ENCODE data around the gene TCFL5. TPM values are rescaled to one million over a fixed set of nuclear protein-coding genes. Genes with fewer than 3 reads are reported as not detected.

TCFL5 gene
- total and polyA plus RNA-seq, 4 donors: 4.5 to 10.7 (median 4.7) TPM

DNA sequence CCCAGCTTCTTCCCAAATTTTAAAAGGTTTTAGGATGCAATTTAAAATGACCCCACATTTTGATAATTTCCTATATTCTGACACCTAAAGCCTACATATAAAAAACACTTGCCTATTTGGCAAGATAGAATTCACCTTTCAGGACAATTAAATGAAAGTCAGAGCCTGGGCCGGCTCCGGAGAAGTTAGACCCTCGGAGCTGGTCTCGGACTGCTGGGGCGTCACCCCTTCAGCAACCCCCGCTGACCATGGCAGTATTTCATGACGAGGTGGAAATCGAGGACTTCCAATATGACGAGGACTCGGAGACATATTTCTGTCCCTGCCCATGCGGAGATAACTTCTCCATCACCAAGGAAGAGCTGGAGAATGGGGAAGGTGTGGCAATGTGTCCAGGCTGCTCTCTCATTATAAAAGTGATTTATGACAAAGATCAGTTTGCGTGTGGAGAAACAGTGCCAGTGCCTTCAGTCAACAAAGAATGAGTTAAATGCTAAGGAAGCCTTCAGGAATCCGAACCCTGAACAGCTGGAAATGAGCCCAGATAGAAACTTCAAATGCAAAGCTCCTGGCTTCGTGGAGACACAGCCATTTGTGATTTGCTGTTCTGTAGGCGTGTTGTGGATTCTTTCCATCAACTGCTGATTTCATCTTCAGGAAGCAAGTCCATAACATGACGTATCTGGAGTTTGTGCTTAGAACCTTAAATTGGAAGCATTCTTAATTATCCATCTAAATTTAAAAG is 16.0 kb downstream of the TCFL5 start:
- DNase-seq (no peak), ATAC-seq (ENCODE audit: low FRiP score) (no peak)
- Histone ChIP-seq H3K36me3 (ENCODE audit: control insufficient read depth in 1 of 2, insufficient read depth in 2 of 2, low read length in 1 of 2) (no peaks in the 10 kb centered on the region), H3K27me3 (ENCODE audit: control insufficient read depth in 1 of 2, insufficient read depth in 2 of 2, low read length in 1 of 2) (no peaks in the 10 kb centered on the region), H3K4me1 (ENCODE audit: control insufficient read depth in 1 of 2, insufficient read depth in 2 of 2, low read length in 2 of 2) (no peaks in the 10 kb centered on the region), H3K4me3 (ENCODE audit: low read length in 2 of 2) (no peak overlapping the region), H3K9me3 (ENCODE audit: control insufficient read depth, low read length) (no peaks in the 10 kb centered on the region), H3K27ac (ENCODE audit: low read depth in 1 of 2, low read length in 2 of 2) (no peak overlapping the region)
- WGBS, 2 donors: 95% methylated on average over 16 of the region's 16 CpGs
- intact Hi-C loops (cut with DNase I): no loop called here

- Histone ChIP-seq H3K9me3 (ENCODE audit: control insufficient read depth, low read length) (no peaks in the 10 kb centered on the region), H3K27me3 (ENCODE audit: control insufficient read depth in 1 of 2, insufficient read depth in 2 of 2, low read length in 1 of 2) (no peaks in the 10 kb centered on the region), H3K27ac (ENCODE audit: low read depth in 1 of 2, low read length in 2 of 2) (no peak overlapping the region), H3K4me3 (ENCODE audit: low read length in 2 of 2) (no peak overlapping the region), H3K4me1 (ENCODE audit: control insufficient read depth in 1 of 2, insufficient read depth in 2 of 2, low read length in 2 of 2) (no peaks in the 10 kb centered on the region), H3K36me3 (ENCODE audit: control insufficient read depth in 1 of 2, insufficient read depth in 2 of 2, low read length in 1 of 2) (no peaks in the 10 kb centered on the region)
- DNase-seq: no peak
- ATAC-seq (ENCODE audit: low FRiP score): no peak
- WGBS, 2 donors: 97% methylated on average over 7 of the region's 7 CpGs
- intact Hi-C loops (cut with DNase I): no loop called here
These were observed 17.4 kb downstream of the TCFL5 start for GRCh38 chr20:62844182-62844581.

DNA sequence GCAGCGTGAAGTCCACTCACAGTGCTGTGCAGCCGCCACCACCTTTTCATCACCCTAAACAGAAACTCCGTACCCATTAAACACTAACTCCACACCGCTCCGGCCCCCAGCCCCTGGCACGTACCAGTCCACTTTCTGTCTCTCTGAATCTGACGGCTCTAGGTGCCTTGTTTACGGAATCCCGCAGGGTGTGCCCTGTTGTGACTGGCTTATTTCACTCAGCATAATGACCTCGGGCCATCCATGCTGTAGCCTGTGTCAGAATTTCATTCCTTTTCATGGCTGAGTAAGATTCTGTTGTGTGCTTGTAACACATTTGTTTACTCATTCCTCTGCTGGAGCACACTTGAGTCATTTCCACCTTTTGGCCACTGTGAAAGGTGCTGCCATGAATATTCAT is 18.0 kb downstream of the TCFL5 start:
- no peak for DNase-seq
- Histone ChIP-seq H3K27me3 (ENCODE audit: control insufficient read depth in 1 of 2, insufficient read depth in 2 of 2, low read length in 1 of 2) (no peaks in the 10 kb centered on the region), H3K4me3 (ENCODE audit: low read length in 2 of 2) (no peak overlapping the region), H3K36me3 (ENCODE audit: control insufficient read depth in 1 of 2, insufficient read depth in 2 of 2, low read length in 1 of 2) (no peaks in the 10 kb centered on the region), H3K27ac (ENCODE audit: low read depth in 1 of 2, low read length in 2 of 2) (no peak overlapping the region), H3K9me3 (ENCODE audit: control insufficient read depth, low read length) (no peaks in the 10 kb centered on the region), H3K4me1 (ENCODE audit: control insufficient read depth in 1 of 2, insufficient read depth in 2 of 2, low read length in 2 of 2) (no peaks in the 10 kb centered on the region)
- 96 to 97% methylated on average over 10 of the region's 10 CpGs for WGBS, 2 donors
- intact Hi-C loops (cut with DNase I): no loop called here
- ATAC-seq (ENCODE audit: low FRiP score): no peak

DNA sequence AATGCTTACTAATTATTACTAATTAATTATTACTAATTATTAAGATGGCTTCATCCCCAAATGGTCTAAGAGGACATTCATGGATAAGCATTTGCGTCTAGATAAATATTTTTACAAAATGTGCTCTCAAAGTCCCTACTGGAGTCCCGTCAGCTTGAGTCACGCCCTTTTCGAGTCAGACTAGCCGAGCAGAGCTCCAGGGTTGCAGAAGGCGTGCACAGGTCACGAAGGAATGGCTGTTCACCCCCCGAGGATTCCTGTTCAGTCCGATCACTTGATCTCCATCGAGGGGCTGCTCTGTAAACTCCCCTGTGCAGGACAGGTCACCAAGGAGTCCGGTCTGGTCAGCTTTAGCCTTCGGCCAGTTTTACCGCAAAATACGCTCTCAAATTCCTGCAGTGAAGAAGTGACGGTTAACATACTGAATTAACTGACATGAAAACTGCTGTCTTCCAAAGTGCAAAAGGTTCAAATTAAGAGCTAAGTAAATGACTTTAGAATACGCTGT is 19.9 kb downstream of the TCFL5 start:
- Histone ChIP-seq H3K27me3 (ENCODE audit: control insufficient read depth in 1 of 2, insufficient read depth in 2 of 2, low read length in 1 of 2) (no peaks in the 10 kb centered on the region), H3K27ac (ENCODE audit: low read depth in 1 of 2, low read length in 2 of 2) (no peak overlapping the region), H3K4me3 (ENCODE audit: low read length in 2 of 2) (no peak overlapping the region), H3K9me3 (ENCODE audit: control insufficient read depth, low read length) (no peaks in the 10 kb centered on the region), H3K4me1 (ENCODE audit: control insufficient read depth in 1 of 2, insufficient read depth in 2 of 2, low read length in 2 of 2) (no peaks in the 10 kb centered on the region), H3K36me3 (ENCODE audit: control insufficient read depth in 1 of 2, insufficient read depth in 2 of 2, low read length in 1 of 2) (no peaks in the 10 kb centered on the region)
- ATAC-seq (ENCODE audit: low FRiP score) (no peak), DNase-seq (peak in 1 of 2 donors; percentile 12)
- intact Hi-C loops (cut with DNase I): no loop called here
- WGBS, 2 donors: 81 to 85% methylated on average over 16 of the region's 16 CpGs

DNA sequence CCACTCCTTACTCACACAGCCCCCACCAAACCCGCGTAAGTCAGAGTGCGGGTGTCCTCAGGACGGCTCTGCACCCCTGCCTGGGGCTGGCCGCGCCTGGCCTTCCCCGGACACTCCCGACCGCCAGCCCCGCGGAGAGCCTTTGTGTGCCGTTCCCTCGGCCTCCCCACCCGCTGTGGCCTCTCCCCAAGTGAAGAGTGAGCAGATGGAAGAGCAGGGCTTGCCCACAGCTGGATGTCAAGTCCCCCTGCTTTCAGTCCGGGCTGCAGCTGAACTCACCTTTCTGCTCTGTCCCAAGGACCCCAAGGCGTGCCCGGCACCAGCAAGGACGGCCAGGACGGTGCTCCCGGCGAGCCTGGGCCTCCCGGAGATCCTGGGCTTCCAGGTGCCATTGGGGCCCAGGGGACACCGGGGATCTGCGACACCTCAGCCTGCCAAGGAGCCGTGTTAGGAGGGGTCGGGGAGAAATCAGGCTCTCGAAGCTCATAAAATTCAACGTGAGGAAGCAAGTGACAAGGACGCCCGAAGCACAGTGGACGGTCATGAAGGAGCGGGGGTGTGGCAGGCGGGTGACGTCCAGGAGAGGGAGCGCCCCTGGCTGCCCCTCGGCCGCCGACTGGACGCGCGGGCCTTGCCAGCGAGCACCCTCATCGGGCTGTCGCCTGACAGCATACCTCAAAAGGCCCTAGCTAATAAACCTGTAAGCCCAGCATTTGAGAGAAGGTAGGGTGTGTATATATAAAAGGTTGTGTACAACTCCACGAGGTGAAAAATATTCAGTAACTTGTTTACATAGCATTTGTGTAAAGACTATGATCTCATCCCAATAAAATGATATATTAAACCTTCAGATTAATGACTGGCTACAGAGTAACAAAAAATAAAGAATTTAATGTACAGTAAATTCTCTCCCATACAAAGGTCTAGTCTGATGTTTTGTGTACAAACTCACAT is 21.1 kb downstream of the TCFL5 start:
- H3K36me3 ChIP-seq (ENCODE audit: control insufficient read depth in 1 of 2, insufficient read depth in 2 of 2, low read length in 1 of 2): no peaks in the 10 kb centered on the region
- 73 to 76% methylated on average over 45 of the region's 45 CpGs for whole genome bisulfite sequencing, 2 donors

DNA sequence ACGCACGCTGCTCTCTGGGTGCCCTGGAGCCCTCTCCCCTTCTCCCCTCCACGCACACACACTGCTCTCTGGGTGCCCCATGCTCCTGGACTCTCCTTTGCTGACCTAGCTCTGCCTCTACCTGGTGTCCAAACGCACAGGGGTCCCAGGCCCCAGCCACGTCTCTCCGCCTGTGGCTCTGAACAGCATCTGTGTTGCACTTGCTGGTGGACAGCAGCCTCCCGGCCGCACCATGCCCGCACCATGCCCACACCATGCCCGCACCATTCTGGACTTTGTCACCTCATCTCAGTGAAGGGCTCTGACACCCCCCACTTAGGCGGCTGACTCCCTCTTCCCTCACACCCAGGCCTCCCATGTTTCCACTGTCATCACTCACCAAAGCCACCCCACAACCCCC is 21.8 kb downstream of the TCFL5 start:
- Histone ChIP-seq H3K9me3 (ENCODE audit: control insufficient read depth, low read length) (no peaks in the 10 kb centered on the region), H3K4me1 (ENCODE audit: control insufficient read depth in 1 of 2, insufficient read depth in 2 of 2, low read length in 2 of 2) (no peaks in the 10 kb centered on the region), H3K27ac (ENCODE audit: low read depth in 1 of 2, low read length in 2 of 2) (no peak overlapping the region), H3K27me3 (ENCODE audit: control insufficient read depth in 1 of 2, insufficient read depth in 2 of 2, low read length in 1 of 2) (no peaks in the 10 kb centered on the region), H3K36me3 (ENCODE audit: control insufficient read depth in 1 of 2, insufficient read depth in 2 of 2, low read length in 1 of 2) (no peaks in the 10 kb centered on the region), H3K4me3 (ENCODE audit: low read length in 2 of 2) (no peak overlapping the region)
- WGBS, 2 donors: 86 to 88% methylated on average over 11 of the region's 11 CpGs
- ATAC-seq (ENCODE audit: low FRiP score) (no peak), DNase-seq (no peak)
- intact Hi-C loops (cut with DNase I): no loop called here

More for the DNA sequence above, 21.1 kb downstream of the TCFL5 start:
- Histone ChIP-seq H3K4me1 (ENCODE audit: control insufficient read depth in 1 of 2, insufficient read depth in 2 of 2, low read length in 2 of 2) (no peaks in the 10 kb centered on the region), H3K4me3 (ENCODE audit: low read length in 2 of 2) (no peak overlapping the region), H3K9me3 (ENCODE audit: control insufficient read depth, low read length) (no peaks in the 10 kb centered on the region), H3K27ac (ENCODE audit: low read depth in 1 of 2, low read length in 2 of 2) (no peak overlapping the region), H3K27me3 (ENCODE audit: control insufficient read depth in 1 of 2, insufficient read depth in 2 of 2, low read length in 1 of 2) (no peaks in the 10 kb centered on the region)
- peak in 1 of 2 donors; percentile 72 for DNase-seq
- no peak for ATAC-seq (ENCODE audit: low FRiP score)
- intact Hi-C loops (cut with DNase I): no loop called here

- no peaks in the 10 kb centered on the region for H3K36me3 ChIP-seq (ENCODE audit: control insufficient read depth in 1 of 2, insufficient read depth in 2 of 2, low read length in 1 of 2)
- WGBS, 2 donors: 86 to 92% methylated on average over 8 of the region's 8 CpGs
These were observed 22.4 kb downstream of the TCFL5 start for GRCh38 chr20:62839261-62839660.

GRCh38 chr20:62838128-62838891 is 23.3 kb downstream of the TCFL5 start:
- WGBS, 2 donors: 86% methylated on average over 27 of the region's 27 CpGs
- ATAC-seq (ENCODE audit: low FRiP score) (no peak), DNase-seq (peak in 1 of 2 donors; percentile 67)
- no peaks in the 10 kb centered on the region for H3K27me3 ChIP-seq (ENCODE audit: control insufficient read depth in 1 of 2, insufficient read depth in 2 of 2, low read length in 1 of 2)
- no peaks in the 10 kb centered on the region for H3K36me3 ChIP-seq (ENCODE audit: control insufficient read depth in 1 of 2, insufficient read depth in 2 of 2, low read length in 1 of 2)
- H3K27ac ChIP-seq (ENCODE audit: low read depth in 1 of 2, low read length in 2 of 2): no peak overlapping the region
- intact Hi-C loops (cut with DNase I): no loop called here
- H3K9me3 ChIP-seq (ENCODE audit: control insufficient read depth, low read length): no peaks in the 10 kb centered on the region
- H3K4me3 ChIP-seq (ENCODE audit: low read length in 2 of 2): no peak overlapping the region
- H3K4me1 ChIP-seq (ENCODE audit: control insufficient read depth in 1 of 2, insufficient read depth in 2 of 2, low read length in 2 of 2): no peaks in the 10 kb centered on the region

More at GRCh38 chr20:62839261-62839660, 22.4 kb downstream of the TCFL5 start:
- no peak overlapping the region for H3K4me3 ChIP-seq (ENCODE audit: low read length in 2 of 2)
- peak in 1 of 2 donors; percentile 41 for DNase-seq
- H3K27me3 ChIP-seq (ENCODE audit: control insufficient read depth in 1 of 2, insufficient read depth in 2 of 2, low read length in 1 of 2): no peaks in the 10 kb centered on the region
- H3K4me1 ChIP-seq (ENCODE audit: control insufficient read depth in 1 of 2, insufficient read depth in 2 of 2, low read length in 2 of 2): no peaks in the 10 kb centered on the region
- H3K27ac ChIP-seq (ENCODE audit: low read depth in 1 of 2, low read length in 2 of 2): no peak overlapping the region
- intact Hi-C loops (cut with DNase I): no loop called here
- no peak for ATAC-seq (ENCODE audit: low FRiP score)
- H3K9me3 ChIP-seq (ENCODE audit: control insufficient read depth, low read length): no peaks in the 10 kb centered on the region

Data from aorta (tissue), 5 donors.